Epithelial cell of proximal tubule (primary cell): ENCODE data around the gene NACC2. TPM values are rescaled to one million over a fixed set of nuclear protein-coding genes. Genes with fewer than 3 reads are reported as not detected.

Source experiments
- DNase-seq: peaks from one replicate; pipeline ENCODE4 v3.0.0-alpha.2; 2011; ENCODE audit warnings: low read depth
- H3K4me3 ChIP-seq: 2 replicates; pipeline ENCODE4 v1.5.1; 2011; ENCODE audit warnings: low read depth, mild to moderate bottlenecking, low read length
- total RNA-seq: library from RNA; depleted of rRNA; stranded (reverse); fragments of >200 nt; gene quantifications from 2 replicates; pipeline ENCODE4 v1.2.3, GENCODE V29; 2015
- TF ChIP-seq, protein P1 (sequence below): conservative IDR thresholded peaks from 2 replicates; pipeline ENCODE4 v1.5.1; 2012; ENCODE audit warnings: low read depth, mild to moderate bottlenecking, low read length

The NACC2 gene
- 21.3 and 23.9 TPM in 2 replicates for total RNA-seq

- TF ChIP-seq, protein P1, sequence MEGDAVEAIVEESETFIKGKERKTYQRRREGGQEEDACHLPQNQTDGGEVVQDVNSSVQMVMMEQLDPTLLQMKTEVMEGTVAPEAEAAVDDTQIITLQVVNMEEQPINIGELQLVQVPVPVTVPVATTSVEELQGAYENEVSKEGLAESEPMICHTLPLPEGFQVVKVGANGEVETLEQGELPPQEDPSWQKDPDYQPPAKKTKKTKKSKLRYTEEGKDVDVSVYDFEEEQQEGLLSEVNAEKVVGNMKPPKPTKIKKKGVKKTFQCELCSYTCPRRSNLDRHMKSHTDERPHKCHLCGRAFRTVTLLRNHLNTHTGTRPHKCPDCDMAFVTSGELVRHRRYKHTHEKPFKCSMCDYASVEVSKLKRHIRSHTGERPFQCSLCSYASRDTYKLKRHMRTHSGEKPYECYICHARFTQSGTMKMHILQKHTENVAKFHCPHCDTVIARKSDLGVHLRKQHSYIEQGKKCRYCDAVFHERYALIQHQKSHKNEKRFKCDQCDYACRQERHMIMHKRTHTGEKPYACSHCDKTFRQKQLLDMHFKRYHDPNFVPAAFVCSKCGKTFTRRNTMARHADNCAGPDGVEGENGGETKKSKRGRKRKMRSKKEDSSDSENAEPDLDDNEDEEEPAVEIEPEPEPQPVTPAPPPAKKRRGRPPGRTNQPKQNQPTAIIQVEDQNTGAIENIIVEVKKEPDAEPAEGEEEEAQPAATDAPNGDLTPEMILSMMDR = no peak
- no peak for DNase-seq
- peak within 1 kb of the TSS; percentile 85 for H3K4me3 ChIP-seq
These were observed at the start of gene NACC2 for GRCh38 chr9:136095070-136096058. Gene NACC2, minus strand, starts transcription at chr9:136095289. Its CDS starts 44,768 bp downstream, at chr9:136050521.

DNA sequence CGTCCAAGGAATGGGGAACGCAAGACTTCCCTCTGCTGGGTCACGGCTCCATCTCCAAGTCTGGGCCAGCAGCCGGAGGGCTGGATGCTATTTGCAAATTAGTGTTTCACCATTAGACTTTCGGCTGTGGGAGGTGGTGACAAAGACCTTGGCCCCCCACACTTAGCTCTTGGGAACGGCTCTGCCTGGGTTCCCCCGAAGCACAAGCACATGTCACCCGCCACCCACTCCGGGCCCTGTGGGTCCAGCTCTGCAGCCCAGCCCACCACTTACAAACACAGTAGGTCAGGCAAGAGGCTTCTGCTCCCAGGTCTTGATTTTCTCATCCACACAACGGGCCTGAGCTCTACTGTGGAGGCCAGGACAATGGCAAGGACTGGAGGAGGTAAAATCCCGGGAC lies 49.4 kb upstream of the NACC2 start:
- TF ChIP-seq, protein P1 = no peak
- no peak for DNase-seq
- no peak overlapping the region for H3K4me3 ChIP-seq

GRCh38 chr9:136143215-136144001 lies 48.3 kb upstream of the NACC2 start:
- DNase-seq = no peak
- TF ChIP-seq, protein P1 = peak; percentile 59
- no peak overlapping the region for H3K4me3 ChIP-seq

DNA sequence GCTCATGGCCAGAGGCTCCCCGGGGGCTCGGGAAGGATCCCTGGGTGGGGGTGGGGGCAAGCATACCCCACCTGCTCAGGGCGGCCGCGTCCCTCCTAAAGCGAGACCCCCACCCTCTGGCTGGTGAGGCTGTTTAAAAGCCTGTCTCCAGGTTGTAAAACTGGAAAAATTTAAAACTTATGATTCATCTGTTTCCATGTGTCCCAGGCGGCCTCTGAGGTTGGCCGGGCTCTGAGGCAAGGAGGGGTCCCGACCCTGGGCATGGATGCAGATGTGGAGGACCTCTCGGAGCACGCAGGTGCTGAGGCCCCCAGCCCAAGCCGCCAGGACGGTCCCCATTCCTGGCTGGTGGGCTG lies 47.7 kb upstream of the NACC2 start:
- TF ChIP-seq, protein P1 = no peak
- DNase-seq = no peak
- no peak overlapping the region for H3K4me3 ChIP-seq

DNA sequence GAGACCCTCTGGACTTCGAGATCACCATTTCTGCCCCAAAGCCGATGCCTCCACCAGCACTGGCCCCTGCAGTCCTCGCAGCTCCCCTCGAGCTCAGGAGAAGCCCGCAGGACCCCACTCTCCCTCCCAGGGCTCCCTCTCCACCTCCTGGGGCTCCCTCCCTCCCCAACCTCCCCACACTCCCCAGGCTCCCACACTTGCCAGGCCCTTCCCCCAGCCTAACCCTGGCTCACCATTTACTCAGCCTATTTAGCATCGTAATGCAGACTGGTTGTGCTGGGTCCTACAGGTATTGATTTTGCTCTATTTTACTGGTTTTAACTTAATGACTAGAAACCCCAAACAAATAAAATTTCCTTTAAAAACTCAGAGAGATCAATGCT lies 47.3 kb upstream of the NACC2 start:
- no peak overlapping the region for H3K4me3 ChIP-seq
- TF ChIP-seq, protein P1 = no peak
- DNase-seq = no peak

GRCh38 chr9:136141682-136142413 lies 46.8 kb upstream of the NACC2 start:
- no peak overlapping the region for H3K4me3 ChIP-seq
- TF ChIP-seq, protein P1 = no peak
- DNase-seq = no peak
